Stimulated activated memory B cell treated with anti-CD40 and anti-IgM and Interleukin-4, amounts not matched to agents 10 μg/mL and 1 μg/mL and 100 μg/mL, for 72 hours (primary cell): Measurements from ENCODE around the gene C11orf24.
A peak's percentile ranks its signal among the peaks of the same experiment; 100 is the strongest.

Source experiments
- ATAC-seq: fragments of 150-1000 bp; cut with Tn5 transposase; 2 replicates; pipeline ENCODE4 v1.10.0; 2021
- H3K27ac Mint-ChIP-seq: one replicate; pipeline ENCODE4 v1.8.0; 2022; ENCODE audit warnings: mild to moderate bottlenecking, mixed read lengths
- H3K27me3 Mint-ChIP-seq: one replicate; pipeline ENCODE4 v1.8.0; 2022; ENCODE audit warnings: mixed read lengths
- H3K36me3 Mint-ChIP-seq: one replicate; pipeline ENCODE4 v1.8.0; 2022; ENCODE audit warnings: mixed read lengths
- H3K4me1 Mint-ChIP-seq: one replicate; pipeline ENCODE4 v1.8.0; 2022; ENCODE audit warnings: mixed read lengths
- H3K4me3 Mint-ChIP-seq: one replicate; pipeline ENCODE4 v1.8.0; 2022; ENCODE audit warnings: mild to moderate bottlenecking, moderate library complexity, mixed read lengths
- H3K9me3 Mint-ChIP-seq: one replicate; pipeline ENCODE4 v1.8.0; 2022; ENCODE audit warnings: mixed read lengths

The C11orf24 gene

GRCh38 chr11:68271781-68272608 lies at the start of gene C11orf24:
Gene C11orf24 (minus strand): TSS chr11:68271973. CDS start chr11:68263767, 8,206 bp downstream.
- Mint-ChIP-seq H3K9me3 (peaks cover 4% of the 10 kb centered on the region), H3K4me1 (peaks cover 64% of the 10 kb centered on the region), H3K36me3 (peaks cover 23% of the 10 kb centered on the region), H3K4me3 (peak within 1 kb of the TSS; percentile 93), H3K27me3 (no peaks in the 10 kb centered on the region), H3K27ac (peak within 1 kb of the TSS; percentile 93)
- peak; percentile 91 for ATAC-seq

- H3K4me1 Mint-ChIP-seq: peaks cover 18% of the 10 kb centered on the region
- ATAC-seq: no peak
- H3K27ac Mint-ChIP-seq: no peak overlapping the region
- no peaks in the 10 kb centered on the region for H3K36me3 Mint-ChIP-seq
- H3K9me3 Mint-ChIP-seq: no peaks in the 10 kb centered on the region
- H3K27me3 Mint-ChIP-seq: peaks cover 66% of the 10 kb centered on the region
- no peak overlapping the region for H3K4me3 Mint-ChIP-seq
Observed at GRCh38 chr11:68317147-68317785, 45.5 kb upstream of the C11orf24 start.

GRCh38 chr11:68315171-68315920 lies 43.6 kb upstream of the C11orf24 start:
- no peaks in the 10 kb centered on the region for H3K9me3 Mint-ChIP-seq
- H3K27me3 Mint-ChIP-seq: peaks cover 52% of the 10 kb centered on the region
- H3K36me3 Mint-ChIP-seq: no peaks in the 10 kb centered on the region
- no peak overlapping the region for H3K27ac Mint-ChIP-seq
- H3K4me1 Mint-ChIP-seq: peaks cover 18% of the 10 kb centered on the region
- no peak overlapping the region for H3K4me3 Mint-ChIP-seq
- no peak for ATAC-seq

- H3K4me3 Mint-ChIP-seq: peak overlapping the region; percentile 84
- ATAC-seq: no peak
- peaks cover 43% of the 10 kb centered on the region for H3K27me3 Mint-ChIP-seq
- peaks cover 18% of the 10 kb centered on the region for H3K4me1 Mint-ChIP-seq
- no peaks in the 10 kb centered on the region for H3K9me3 Mint-ChIP-seq
- H3K36me3 Mint-ChIP-seq: no peaks in the 10 kb centered on the region
- no peak overlapping the region for H3K27ac Mint-ChIP-seq
Observed at GRCh38 chr11:68314203-68315170, 42.7 kb upstream of the C11orf24 start.

GRCh38 chr11:68313574-68314202 lies 41.9 kb upstream of the C11orf24 start:
- Mint-ChIP-seq H3K36me3 (no peaks in the 10 kb centered on the region), H3K27me3 (peaks cover 40% of the 10 kb centered on the region), H3K4me3 (peak overlapping the region; percentile 84), H3K27ac (peak overlapping the region; percentile 77), H3K4me1 (peaks cover 18% of the 10 kb centered on the region), H3K9me3 (no peaks in the 10 kb centered on the region)
- no peak for ATAC-seq

- ATAC-seq: peak; percentile 57
- Mint-ChIP-seq H3K27ac (peak overlapping the region; percentile 77), H3K4me1 (peaks cover 18% of the 10 kb centered on the region), H3K4me3 (peak overlapping the region; percentile 84), H3K36me3 (no peaks in the 10 kb centered on the region), H3K27me3 (peaks cover 40% of the 10 kb centered on the region), H3K9me3 (no peaks in the 10 kb centered on the region)
Observed at GRCh38 chr11:68312780-68313573, 41.2 kb upstream of the C11orf24 start.

- Mint-ChIP-seq H3K36me3 (no peaks in the 10 kb centered on the region), H3K27ac (peak within 1 kb of the TSS; percentile 77), H3K27me3 (peaks cover 40% of the 10 kb centered on the region), H3K9me3 (no peaks in the 10 kb centered on the region), H3K4me3 (peak within 1 kb of the TSS; percentile 84), H3K4me1 (peaks cover 18% of the 10 kb centered on the region)
- peak; percentile 70 for ATAC-seq
Observed at GRCh38 chr11:68312117-68312779, 40.5 kb upstream of the C11orf24 start, which contains the start of gene LRP5. Gene LRP5 (plus strand): TSS chr11:68312591. CDS start chr11:68312715, 124 bp downstream.

GRCh38 chr11:68311160-68312116 lies 39.7 kb upstream of the C11orf24 start:
- H3K9me3 Mint-ChIP-seq: no peaks in the 10 kb centered on the region
- H3K4me3 Mint-ChIP-seq: peak overlapping the region; percentile 18
- peaks cover 33% of the 10 kb centered on the region for H3K27me3 Mint-ChIP-seq
- H3K36me3 Mint-ChIP-seq: no peaks in the 10 kb centered on the region
- peaks cover 18% of the 10 kb centered on the region for H3K4me1 Mint-ChIP-seq
- ATAC-seq: no peak
- H3K27ac Mint-ChIP-seq: peak overlapping the region; percentile 22

- Mint-ChIP-seq H3K4me1 (peaks cover 11% of the 10 kb centered on the region), H3K4me3 (no peak overlapping the region), H3K9me3 (no peaks in the 10 kb centered on the region), H3K27me3 (peaks cover 16% of the 10 kb centered on the region), H3K36me3 (no peaks in the 10 kb centered on the region), H3K27ac (peak overlapping the region; percentile 57)
- ATAC-seq: no peak
Observed at GRCh38 chr11:68309621-68310185, 37.9 kb upstream of the C11orf24 start.

- ATAC-seq: no peak
- Mint-ChIP-seq H3K27ac (no peak overlapping the region), H3K27me3 (no peaks in the 10 kb centered on the region), H3K9me3 (peaks cover 3% of the 10 kb centered on the region), H3K36me3 (peaks cover 6% of the 10 kb centered on the region), H3K4me1 (peaks cover 13% of the 10 kb centered on the region), H3K4me3 (no peak overlapping the region)
Observed at GRCh38 chr11:68308068-68308467, 36.3 kb upstream of the C11orf24 start.

GRCh38 chr11:68306636-68307035 lies 34.9 kb upstream of the C11orf24 start:
- Mint-ChIP-seq H3K27me3 (no peaks in the 10 kb centered on the region), H3K9me3 (peaks cover 3% of the 10 kb centered on the region), H3K4me3 (no peak overlapping the region), H3K36me3 (peaks cover 6% of the 10 kb centered on the region), H3K27ac (peak overlapping the region; percentile 55), H3K4me1 (peaks cover 18% of the 10 kb centered on the region)
- no peak for ATAC-seq
